H1 (cell line): ENCODE results near the gene CKM. TPM values are rescaled to one million over a fixed set of nuclear protein-coding genes. Genes with fewer than 3 reads are reported as not detected.

Experiments
- EP300 ChIP-seq, 2 experiments: IDR thresholded peaks; 1 replicate in 1 of 2; 2 replicates in 1 of 2; pipeline ENCODE4 v1.6.1; 2011 to 2012; ENCODE audit warnings: low read depth in 2 of 2, low read length in 2 of 2, mild to moderate bottlenecking in 2 of 2, borderline replicate concordance in 1 of 2, inconsistent platforms in 1 of 2, moderate library complexity in 1 of 2
- JUN ChIP-seq: IDR thresholded peaks from 2 replicates; pipeline ENCODE4 v1.6.1; 2011; ENCODE audit warnings: low read depth, mild to moderate bottlenecking, improper control_type of control experiment, low read length
- POLR2A ChIP-seq, 2 experiments: IDR thresholded peaks; 1 replicate in 1 of 2; 2 replicates in 1 of 2; pipeline ENCODE4 v1.6.1; 2011; ENCODE audit warnings: low read depth in 2 of 2, low read length in 2 of 2, mild to moderate bottlenecking in 2 of 2; ENCODE audit errors: control extremely low read depth in 1 of 2
- RNF2 ChIP-seq: fragments of 200-900, 300-1000 bp; sonication (generic); IDR thresholded peaks from 2 replicates; pipeline ENCODE4 v1.7.1; 2016; ENCODE audit warnings: borderline replicate concordance, low read depth, mild to moderate bottlenecking, antibody characterized with exemption, low read length; ENCODE audit not compliant: poor library complexity, severe bottlenecking; ENCODE audit errors: missing control alignments
- TAF1 ChIP-seq: IDR thresholded peaks from 2 replicates; pipeline ENCODE4 v1.6.1; 2011; ENCODE audit warnings: mild to moderate bottlenecking, low read depth, low read length
- ZNF274 ChIP-seq: IDR thresholded peaks from 2 replicates; pipeline ENCODE4 v1.7.0; 2012; ENCODE audit warnings: low read length, borderline replicate concordance; ENCODE audit errors: extremely low read depth
- polyA plus RNA-seq, 7 experiments: library from polyadenylated mRNA; depleted of rRNA in 3 of 7; stranded (reverse) in 5 of 7; unstranded in 2 of 7; fragments of >200 nt in 5 of 7; fragments of 200-250 nt in 2 of 7; gene quantifications; 1 replicate in 5 of 7; 2 replicates in 1 of 7; 4 replicates in 1 of 7; pipeline versions ENCODE4 v1.2.1 to v1.2.3, GENCODE V29; 2011 to 2013; ENCODE audit warnings: missing spikeins in 2 of 7, mixed read lengths in 2 of 7
- total RNA-seq: library from RNA; stranded (reverse); fragmentation: NEBNext Ultra II Directional; extraction: Animal tissue kit (Norgen Biotek cat#: 25700); gene quantifications from 2 replicates; pipeline ENCODE4 v1.2.1, GENCODE V29; 2021
- TF ChIP-seq, protein P1 (sequence below): fragments of 300-600 bp; sonication (generic); IDR thresholded peaks from 2 replicates; pipeline ENCODE4 v1.7.1; 2012; ENCODE audit warnings: low read length, moderate library complexity, mild to moderate bottlenecking, inconsistent platforms; ENCODE audit not compliant: insufficient replicate concordance
- TF ChIP-seq, protein P2 (sequence below): IDR thresholded peaks from 2 replicates; pipeline ENCODE4 v1.6.1; 2012; ENCODE audit warnings: low read length, inconsistent platforms

The CKM gene
- total and polyA plus RNA-seq, 2 of the 8 experiments (the other 6 are each of a cell fraction or from before 2014, with no cell fraction given) = 0.08 TPM; not detected in 1

DNA sequence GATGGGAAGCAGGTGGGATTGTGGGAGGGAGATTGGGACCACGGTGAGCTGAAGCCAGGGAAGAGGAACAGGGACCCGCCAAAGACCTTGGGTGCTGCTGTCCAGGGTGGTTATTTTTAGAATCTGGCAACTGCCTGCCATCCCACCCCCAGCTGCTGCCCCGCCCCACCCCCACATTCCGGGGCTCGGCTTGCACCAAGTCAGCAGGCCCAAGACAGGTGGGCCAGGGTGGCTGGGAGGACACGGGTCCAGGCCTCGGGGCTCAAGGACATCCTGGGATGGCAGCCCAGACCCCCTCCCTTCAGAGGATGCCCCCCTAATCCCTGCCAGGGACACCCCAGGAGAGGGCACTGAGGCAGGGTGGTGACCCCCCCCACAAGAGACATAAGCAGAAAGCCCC is 827 bp downstream of the CKM start (continued):
- TF ChIP-seq, protein P1, sequence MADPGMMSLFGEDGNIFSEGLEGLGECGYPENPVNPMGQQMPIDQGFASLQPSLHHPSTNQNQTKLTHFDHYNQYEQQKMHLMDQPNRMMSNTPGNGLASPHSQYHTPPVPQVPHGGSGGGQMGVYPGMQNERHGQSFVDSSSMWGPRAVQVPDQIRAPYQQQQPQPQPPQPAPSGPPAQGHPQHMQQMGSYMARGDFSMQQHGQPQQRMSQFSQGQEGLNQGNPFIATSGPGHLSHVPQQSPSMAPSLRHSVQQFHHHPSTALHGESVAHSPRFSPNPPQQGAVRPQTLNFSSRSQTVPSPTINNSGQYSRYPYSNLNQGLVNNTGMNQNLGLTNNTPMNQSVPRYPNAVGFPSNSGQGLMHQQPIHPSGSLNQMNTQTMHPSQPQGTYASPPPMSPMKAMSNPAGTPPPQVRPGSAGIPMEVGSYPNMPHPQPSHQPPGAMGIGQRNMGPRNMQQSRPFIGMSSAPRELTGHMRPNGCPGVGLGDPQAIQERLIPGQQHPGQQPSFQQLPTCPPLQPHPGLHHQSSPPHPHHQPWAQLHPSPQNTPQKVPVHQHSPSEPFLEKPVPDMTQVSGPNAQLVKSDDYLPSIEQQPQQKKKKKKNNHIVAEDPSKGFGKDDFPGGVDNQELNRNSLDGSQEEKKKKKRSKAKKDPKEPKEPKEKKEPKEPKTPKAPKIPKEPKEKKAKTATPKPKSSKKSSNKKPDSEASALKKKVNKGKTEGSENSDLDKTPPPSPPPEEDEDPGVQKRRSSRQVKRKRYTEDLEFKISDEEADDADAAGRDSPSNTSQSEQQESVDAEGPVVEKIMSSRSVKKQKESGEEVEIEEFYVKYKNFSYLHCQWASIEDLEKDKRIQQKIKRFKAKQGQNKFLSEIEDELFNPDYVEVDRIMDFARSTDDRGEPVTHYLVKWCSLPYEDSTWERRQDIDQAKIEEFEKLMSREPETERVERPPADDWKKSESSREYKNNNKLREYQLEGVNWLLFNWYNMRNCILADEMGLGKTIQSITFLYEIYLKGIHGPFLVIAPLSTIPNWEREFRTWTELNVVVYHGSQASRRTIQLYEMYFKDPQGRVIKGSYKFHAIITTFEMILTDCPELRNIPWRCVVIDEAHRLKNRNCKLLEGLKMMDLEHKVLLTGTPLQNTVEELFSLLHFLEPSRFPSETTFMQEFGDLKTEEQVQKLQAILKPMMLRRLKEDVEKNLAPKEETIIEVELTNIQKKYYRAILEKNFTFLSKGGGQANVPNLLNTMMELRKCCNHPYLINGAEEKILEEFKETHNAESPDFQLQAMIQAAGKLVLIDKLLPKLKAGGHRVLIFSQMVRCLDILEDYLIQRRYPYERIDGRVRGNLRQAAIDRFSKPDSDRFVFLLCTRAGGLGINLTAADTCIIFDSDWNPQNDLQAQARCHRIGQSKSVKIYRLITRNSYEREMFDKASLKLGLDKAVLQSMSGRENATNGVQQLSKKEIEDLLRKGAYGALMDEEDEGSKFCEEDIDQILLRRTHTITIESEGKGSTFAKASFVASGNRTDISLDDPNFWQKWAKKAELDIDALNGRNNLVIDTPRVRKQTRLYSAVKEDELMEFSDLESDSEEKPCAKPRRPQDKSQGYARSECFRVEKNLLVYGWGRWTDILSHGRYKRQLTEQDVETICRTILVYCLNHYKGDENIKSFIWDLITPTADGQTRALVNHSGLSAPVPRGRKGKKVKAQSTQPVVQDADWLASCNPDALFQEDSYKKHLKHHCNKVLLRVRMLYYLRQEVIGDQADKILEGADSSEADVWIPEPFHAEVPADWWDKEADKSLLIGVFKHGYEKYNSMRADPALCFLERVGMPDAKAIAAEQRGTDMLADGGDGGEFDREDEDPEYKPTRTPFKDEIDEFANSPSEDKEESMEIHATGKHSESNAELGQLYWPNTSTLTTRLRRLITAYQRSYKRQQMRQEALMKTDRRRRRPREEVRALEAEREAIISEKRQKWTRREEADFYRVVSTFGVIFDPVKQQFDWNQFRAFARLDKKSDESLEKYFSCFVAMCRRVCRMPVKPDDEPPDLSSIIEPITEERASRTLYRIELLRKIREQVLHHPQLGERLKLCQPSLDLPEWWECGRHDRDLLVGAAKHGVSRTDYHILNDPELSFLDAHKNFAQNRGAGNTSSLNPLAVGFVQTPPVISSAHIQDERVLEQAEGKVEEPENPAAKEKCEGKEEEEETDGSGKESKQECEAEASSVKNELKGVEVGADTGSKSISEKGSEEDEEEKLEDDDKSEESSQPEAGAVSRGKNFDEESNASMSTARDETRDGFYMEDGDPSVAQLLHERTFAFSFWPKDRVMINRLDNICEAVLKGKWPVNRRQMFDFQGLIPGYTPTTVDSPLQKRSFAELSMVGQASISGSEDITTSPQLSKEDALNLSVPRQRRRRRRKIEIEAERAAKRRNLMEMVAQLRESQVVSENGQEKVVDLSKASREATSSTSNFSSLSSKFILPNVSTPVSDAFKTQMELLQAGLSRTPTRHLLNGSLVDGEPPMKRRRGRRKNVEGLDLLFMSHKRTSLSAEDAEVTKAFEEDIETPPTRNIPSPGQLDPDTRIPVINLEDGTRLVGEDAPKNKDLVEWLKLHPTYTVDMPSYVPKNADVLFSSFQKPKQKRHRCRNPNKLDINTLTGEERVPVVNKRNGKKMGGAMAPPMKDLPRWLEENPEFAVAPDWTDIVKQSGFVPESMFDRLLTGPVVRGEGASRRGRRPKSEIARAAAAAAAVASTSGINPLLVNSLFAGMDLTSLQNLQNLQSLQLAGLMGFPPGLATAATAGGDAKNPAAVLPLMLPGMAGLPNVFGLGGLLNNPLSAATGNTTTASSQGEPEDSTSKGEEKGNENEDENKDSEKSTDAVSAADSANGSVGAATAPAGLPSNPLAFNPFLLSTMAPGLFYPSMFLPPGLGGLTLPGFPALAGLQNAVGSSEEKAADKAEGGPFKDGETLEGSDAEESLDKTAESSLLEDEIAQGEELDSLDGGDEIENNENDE = no peak
- TF ChIP-seq JUN (no peak), ZNF274 (no peak), TAF1 (no peak), RNF2 (no peak), EP300 (IDR thresholded peaks at IDR 0.05; ENCODE audit: borderline replicate concordance in 1 of 2, low read depth in 2 of 2, low read length in 2 of 2) (no peak), POLR2A (IDR thresholded peaks at IDR 0.05; ENCODE audit: control extremely low read depth in 1 of 2, low read depth in 2 of 2, low read length in 2 of 2) (no peak)
- TF ChIP-seq, protein P2, sequence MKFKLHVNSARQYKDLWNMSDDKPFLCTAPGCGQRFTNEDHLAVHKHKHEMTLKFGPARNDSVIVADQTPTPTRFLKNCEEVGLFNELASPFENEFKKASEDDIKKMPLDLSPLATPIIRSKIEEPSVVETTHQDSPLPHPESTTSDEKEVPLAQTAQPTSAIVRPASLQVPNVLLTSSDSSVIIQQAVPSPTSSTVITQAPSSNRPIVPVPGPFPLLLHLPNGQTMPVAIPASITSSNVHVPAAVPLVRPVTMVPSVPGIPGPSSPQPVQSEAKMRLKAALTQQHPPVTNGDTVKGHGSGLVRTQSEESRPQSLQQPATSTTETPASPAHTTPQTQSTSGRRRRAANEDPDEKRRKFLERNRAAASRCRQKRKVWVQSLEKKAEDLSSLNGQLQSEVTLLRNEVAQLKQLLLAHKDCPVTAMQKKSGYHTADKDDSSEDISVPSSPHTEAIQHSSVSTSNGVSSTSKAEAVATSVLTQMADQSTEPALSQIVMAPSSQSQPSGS = no peak
